Upper lobe of left lung (tissue), 6 donors: Measurements from ENCODE around the gene SPRED1. TPM values are rescaled to one million over a fixed set of nuclear protein-coding genes. Genes with fewer than 3 reads are reported as not detected.
A peak's percentile ranks its signal among the peaks of the same experiment; 100 is the strongest.

ENCODE experiments used
- ATAC-seq, 2 donors: fragments of 200-7000 bp; cut with Tn5 transposase; one replicate each; pipeline ENCODE4 v1.9.1; 2022; ENCODE audit warnings: mild to moderate bottlenecking in 2 of 2, moderate library complexity in 2 of 2; ENCODE audit not compliant: low FRiP score in 2 of 2
- DNase-seq, 2 donors: peaks; one replicate each; pipeline ENCODE4 v3.0.0-alpha.2; 2019 to 2020
- H3K27ac ChIP-seq, 4 donors: fragments of 200-600 bp; sonication (generic); one replicate each; pipeline ENCODE4 v1.5.1; 2016 to 2019
- H3K27me3 ChIP-seq, 4 donors: fragments of 200-600 bp; sonication (generic); one replicate each; pipeline ENCODE4 v1.5.1; 2017 to 2019
- H3K36me3 ChIP-seq, 4 donors: fragments of 200-600 bp; sonication (generic); one replicate each; pipeline ENCODE4 v1.5.1; 2016 to 2019
- H3K4me1 ChIP-seq, 4 donors: fragments of 200-600 bp; sonication (generic); one replicate each; pipeline ENCODE4 v1.5.1; 2018 to 2019
- H3K4me3 ChIP-seq, 4 donors: fragments of 200-600 bp; sonication (generic); one replicate each; pipeline ENCODE4 v1.5.1; 2017 to 2019; ENCODE audit warnings: mild to moderate bottlenecking in 2 of 4, moderate library complexity in 1 of 4
- H3K9me3 ChIP-seq, 4 donors: fragments of 200-600 bp; sonication (generic); one replicate each; pipeline ENCODE4 v1.5.1; 2018 to 2019
- EP300 ChIP-seq, 4 donors: sonication (generic); formaldehyde crosslinking; IDR thresholded peaks; one replicate each; pipeline ENCODE4 v1.5.1; 2017; ENCODE audit warnings: antibody characterized with exemption in 4 of 4, control low read depth in 2 of 4
- POLR2A ChIP-seq, 4 donors: fragments of 450-650 bp; IDR thresholded peaks; one replicate each; pipeline ENCODE4 v1.5.1; 2016 to 2017; ENCODE audit warnings: antibody characterized with exemption in 4 of 4, mild to moderate bottlenecking in 2 of 4
- POLR2AphosphoS5 ChIP-seq, 2 donors: sonication (generic); formaldehyde crosslinking; IDR thresholded peaks; one replicate each; pipeline ENCODE4 v1.5.1; 2017; ENCODE audit warnings: antibody characterized with exemption in 2 of 2
- WGBS, 2 donors: methylation state at CpG; one replicate each; pipeline ENCODE4 v1.1.5; 2017 to 2018; 5-methylcytosine and 5-hydroxymethylcytosine counted together
- total RNA-seq, 6 donors: library from RNA; depleted of rRNA in 4 of 6; stranded (reverse); fragments of >200 nt in 4 of 6; gene quantifications; one replicate each; pipeline versions ENCODE4 v1.1.0 to v1.2.1, GENCODE V29; 2016 to 2021
- TF ChIP-seq, protein P1 (sequence below), 6 experiments: fragments of 450-650 bp in 4 of 6; fragments of 200-600 bp in 2 of 6; sonication (generic) in 2 of 6; IDR thresholded peaks; one replicate each; pipeline ENCODE4 v1.5.1; 2016 to 2019; ENCODE audit warnings: antibody characterized with exemption in 6 of 6
- donor health status: DM: no; HTN: no; CAD: no; lungs with moderate emphysema.
- donor health status: DM: no; HTN: yes; CAD: no; lungs with severe emphysema.

Gene SPRED1
- total RNA-seq, 6 donors from 2014 or later = 30.9 to 73.4 (median 46.1) TPM

DNA sequence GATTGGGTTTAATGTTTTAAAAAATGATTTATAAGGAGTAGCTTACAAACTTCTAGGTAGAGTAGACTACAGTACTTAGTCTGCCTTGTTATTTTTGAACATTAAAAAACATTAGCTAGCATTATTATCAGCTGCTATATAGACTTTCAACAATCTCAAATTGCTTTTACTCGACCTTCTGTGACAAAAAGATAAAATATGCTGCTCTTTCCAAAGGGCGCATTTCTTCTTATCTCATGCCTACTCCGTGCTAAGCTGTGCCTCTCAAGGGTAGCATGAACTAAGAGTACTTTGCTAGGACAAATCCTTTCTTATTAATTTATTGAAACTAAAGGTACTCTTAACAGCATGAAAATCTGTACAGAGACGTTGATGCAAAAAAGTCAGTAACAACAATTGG is 71.3 kb downstream of the SPRED1 start:
- 81 to 90% methylated on average over 4 of the region's 4 CpGs for WGBS, 2 donors
- DNase-seq (no peak), ATAC-seq (no peak)
- H3K27me3 ChIP-seq = no peaks in the 10 kb centered on the region
- H3K27ac ChIP-seq = no peak overlapping the region
- peaks cover 0 to 32% (median 4%) of the 10 kb centered on the region in 4 donors for H3K36me3 ChIP-seq
- no peaks in the 10 kb centered on the region for H3K9me3 ChIP-seq
- H3K4me3 ChIP-seq = no peak overlapping the region
- peaks cover 0 to 11% (median 5%) of the 10 kb centered on the region in 4 donors for H3K4me1 ChIP-seq
- TF ChIP-seq EP300 (IDR thresholded peaks at IDR 0.05) (no peak), POLR2A (IDR thresholded peaks at IDR 0.05) (no peak), POLR2AphosphoS5 (IDR thresholded peaks at IDR 0.05) (no peak)
- TF ChIP-seq, protein P1, sequence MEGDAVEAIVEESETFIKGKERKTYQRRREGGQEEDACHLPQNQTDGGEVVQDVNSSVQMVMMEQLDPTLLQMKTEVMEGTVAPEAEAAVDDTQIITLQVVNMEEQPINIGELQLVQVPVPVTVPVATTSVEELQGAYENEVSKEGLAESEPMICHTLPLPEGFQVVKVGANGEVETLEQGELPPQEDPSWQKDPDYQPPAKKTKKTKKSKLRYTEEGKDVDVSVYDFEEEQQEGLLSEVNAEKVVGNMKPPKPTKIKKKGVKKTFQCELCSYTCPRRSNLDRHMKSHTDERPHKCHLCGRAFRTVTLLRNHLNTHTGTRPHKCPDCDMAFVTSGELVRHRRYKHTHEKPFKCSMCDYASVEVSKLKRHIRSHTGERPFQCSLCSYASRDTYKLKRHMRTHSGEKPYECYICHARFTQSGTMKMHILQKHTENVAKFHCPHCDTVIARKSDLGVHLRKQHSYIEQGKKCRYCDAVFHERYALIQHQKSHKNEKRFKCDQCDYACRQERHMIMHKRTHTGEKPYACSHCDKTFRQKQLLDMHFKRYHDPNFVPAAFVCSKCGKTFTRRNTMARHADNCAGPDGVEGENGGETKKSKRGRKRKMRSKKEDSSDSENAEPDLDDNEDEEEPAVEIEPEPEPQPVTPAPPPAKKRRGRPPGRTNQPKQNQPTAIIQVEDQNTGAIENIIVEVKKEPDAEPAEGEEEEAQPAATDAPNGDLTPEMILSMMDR (IDR thresholded peaks at IDR 0.05) = no peak

DNA sequence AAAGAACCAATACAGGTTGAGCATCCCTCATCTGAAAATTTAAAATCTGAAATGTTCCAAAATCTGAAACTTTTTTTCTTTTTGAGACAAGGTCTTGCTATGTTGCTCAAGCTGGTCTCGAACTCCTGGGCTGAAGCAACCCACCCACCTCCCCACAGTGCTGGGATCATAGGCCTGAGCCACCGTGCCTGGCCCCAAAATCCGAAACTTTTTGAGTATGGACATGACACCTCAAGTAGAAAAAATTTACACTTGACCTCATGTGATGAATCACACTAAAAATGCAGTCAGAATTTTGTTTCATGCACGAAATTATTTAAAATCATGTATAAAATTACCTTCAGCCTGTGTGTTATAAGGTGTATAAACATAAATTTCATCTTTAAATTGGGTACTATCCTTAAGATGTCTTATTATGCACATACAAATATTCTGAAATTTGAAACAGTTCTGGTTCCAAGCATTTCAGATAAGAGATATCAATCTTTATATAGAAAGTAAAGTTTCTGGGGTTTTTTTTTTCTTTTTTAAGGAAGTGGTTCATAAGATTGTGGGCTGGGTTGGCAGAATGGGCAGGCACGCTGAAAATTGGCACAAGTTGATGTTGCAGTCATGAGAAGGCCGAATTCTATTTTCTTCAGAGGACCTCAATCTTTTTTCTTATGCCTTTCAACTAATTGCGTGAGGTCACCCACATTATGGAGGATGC is 72.5 kb downstream of the SPRED1 start:
- no peak for ATAC-seq

DNA sequence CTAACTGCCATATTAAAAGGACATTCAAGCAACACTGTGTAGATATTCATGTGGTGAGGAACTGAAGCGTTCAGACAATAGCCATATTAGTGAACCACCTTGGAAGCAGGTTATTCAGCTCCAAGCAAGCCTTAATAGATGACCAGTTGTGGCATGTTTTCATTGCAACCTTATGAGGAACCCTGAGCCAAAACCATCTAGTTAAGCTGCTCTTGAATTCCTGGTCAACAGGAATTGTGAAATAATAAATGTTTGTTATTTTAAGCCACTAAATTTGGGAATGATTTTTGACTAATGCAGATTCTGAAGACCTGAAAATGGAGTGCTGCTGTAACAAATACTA is 73.0 kb downstream of the SPRED1 start:
- TF ChIP-seq POLR2A (IDR thresholded peaks at IDR 0.05) = no peak
- TF ChIP-seq POLR2AphosphoS5 (IDR thresholded peaks at IDR 0.05) = no peak
- TF ChIP-seq, protein P1 (IDR thresholded peaks at IDR 0.05) = no peak
- no peak for TF ChIP-seq EP300 (IDR thresholded peaks at IDR 0.05)
- WGBS, 2 donors = 88 to 100% methylated on average over 1 of the region's 1 CpG

More for the DNA sequence above, 72.5 kb downstream of the SPRED1 start:
- Histone ChIP-seq H3K36me3 (peaks cover 0 to 32% (median 4%) of the 10 kb centered on the region in 4 donors), H3K27me3 (no peaks in the 10 kb centered on the region), H3K9me3 (no peaks in the 10 kb centered on the region), H3K4me1 (peaks cover 0 to 9% (median 4%) of the 10 kb centered on the region in 4 donors), H3K4me3 (no peak overlapping the region), H3K27ac (no peak overlapping the region)
- TF ChIP-seq, protein P1 (IDR thresholded peaks at IDR 0.05) = no peak
- TF ChIP-seq POLR2A (IDR thresholded peaks at IDR 0.05) (no peak), POLR2AphosphoS5 (IDR thresholded peaks at IDR 0.05) (no peak), EP300 (IDR thresholded peaks at IDR 0.05) (no peak)
- no peak for DNase-seq
- 66 to 81% methylated on average over 7 of the region's 7 CpGs for WGBS, 2 donors

DNA sequence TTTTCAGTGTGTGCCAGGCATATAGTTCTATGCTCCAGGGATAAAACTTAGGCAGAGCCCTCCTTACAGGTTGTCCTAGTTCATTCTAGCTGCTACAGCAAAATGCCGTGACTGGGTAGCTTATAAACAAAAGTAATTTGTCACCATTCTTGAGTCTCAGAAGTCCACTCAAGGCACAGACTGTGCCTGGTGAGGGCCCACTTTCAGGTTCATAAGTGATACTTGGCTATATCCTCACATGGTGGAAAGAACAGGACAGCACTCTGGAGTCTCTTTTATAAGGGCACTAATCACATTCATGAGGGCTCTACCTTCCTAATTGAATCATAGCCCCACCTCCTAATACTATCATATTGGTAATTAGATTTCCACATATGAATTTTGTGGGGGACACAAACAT is 80.1 kb downstream of the SPRED1 start:
- no peaks in the 10 kb centered on the region for H3K27me3 ChIP-seq
- peaks cover 0 to 1% (median 0%) of the 10 kb centered on the region in 4 donors for H3K36me3 ChIP-seq
- 67 to 93% methylated on average over 1 of the region's 1 CpG for WGBS, 2 donors
- H3K4me3 ChIP-seq = no peak overlapping the region
- TF ChIP-seq POLR2A (IDR thresholded peaks at IDR 0.05) (no peak), POLR2AphosphoS5 (IDR thresholded peaks at IDR 0.05) (no peak), EP300 (IDR thresholded peaks at IDR 0.05) (peak in 2 of 4 donors; percentile 15 to 50)
- TF ChIP-seq, protein P1 (IDR thresholded peaks at IDR 0.05) = no peak
- no peak overlapping the region for H3K27ac ChIP-seq
- ATAC-seq = no peak
- H3K9me3 ChIP-seq = no peaks in the 10 kb centered on the region
- no peaks in the 10 kb centered on the region for H3K4me1 ChIP-seq
- peak in 1 of 2 donors; percentile 31 for DNase-seq

More for the DNA sequence above, 73.0 kb downstream of the SPRED1 start:
- ATAC-seq = no peak
- Histone ChIP-seq H3K4me3 (no peak overlapping the region), H3K9me3 (no peaks in the 10 kb centered on the region), H3K27ac (no peak overlapping the region), H3K4me1 (peaks cover 0 to 6% (median 0%) of the 10 kb centered on the region in 4 donors), H3K27me3 (no peaks in the 10 kb centered on the region), H3K36me3 (peaks cover 0 to 32% (median 4%) of the 10 kb centered on the region in 4 donors)
- no peak for DNase-seq

DNA sequence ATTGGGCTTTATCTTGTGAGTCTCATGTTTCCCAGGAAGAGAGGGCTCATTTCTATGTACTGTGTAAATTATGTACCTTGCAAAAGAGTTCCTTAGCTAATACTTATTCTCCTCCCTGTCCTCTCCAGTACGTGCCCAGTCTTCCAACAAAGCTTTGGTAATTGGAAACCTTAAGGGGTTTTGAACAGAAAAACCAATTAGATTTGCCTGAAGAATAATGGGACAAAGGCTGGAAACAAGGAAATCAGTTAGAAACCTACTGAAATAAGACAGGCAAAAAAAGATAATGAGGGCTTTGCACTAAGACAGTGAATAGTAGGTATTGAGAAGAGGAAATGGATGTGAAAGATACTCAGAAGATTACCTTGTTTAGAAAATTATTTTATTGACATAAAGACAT is 82.5 kb downstream of the SPRED1 start:
- no peak for ATAC-seq
- Histone ChIP-seq H3K36me3 (peaks cover 0 to 6% (median under 1%) of the 10 kb centered on the region in 4 donors), H3K27ac (no peak overlapping the region), H3K9me3 (no peaks in the 10 kb centered on the region), H3K4me1 (no peaks in the 10 kb centered on the region), H3K4me3 (no peak overlapping the region), H3K27me3 (no peaks in the 10 kb centered on the region)
- no peak for DNase-seq
- WGBS, 2 donors = 0% methylated on average over 1 of the region's 1 CpG
- no peak for TF ChIP-seq POLR2AphosphoS5 (IDR thresholded peaks at IDR 0.05)
- no peak for TF ChIP-seq EP300 (IDR thresholded peaks at IDR 0.05)
- TF ChIP-seq, protein P1 (IDR thresholded peaks at IDR 0.05) = no peak
- TF ChIP-seq POLR2A (IDR thresholded peaks at IDR 0.05) = no peak
